Measurements from ENCODE around the gene THNSL1. TPM values are rescaled to one million over a fixed set of nuclear protein-coding genes. Genes with fewer than 3 reads are reported as not detected.

THNSL1 gene
- total RNA-seq, 1 experiment from 2014 or later: 5.5 TPM

- TF ChIP-seq ZSCAN18 (CRISPR knock-in tag; IDR thresholded peaks at IDR 0.05) (no peak), MAX (CRISPR knock-in tag; IDR thresholded peaks at IDR 0.05) (no peak), MLX (CRISPR knock-in tag; IDR thresholded peaks at IDR 0.05) (no peak)
These were observed 31.5 kb upstream of the THNSL1 start (continued) for GRCh38 chr10:24984906-24985305.

GRCh38 chr10:24988831-24989640 lies 27.4 kb upstream of the THNSL1 start:
- Mint-ChIP-seq H3K36me3 (no peaks in the 10 kb centered on the region), H3K27ac (no peak overlapping the region), H3K4me1 (no peaks in the 10 kb centered on the region), H3K27me3 (ENCODE audit: low read depth) (no peaks in the 10 kb centered on the region; the same call in 1 of the 2 replicates), H3K9me3 (no peaks in the 10 kb centered on the region), H3K4me3 (no peak overlapping the region)
- ATAC-seq (no peak), DNase-seq (ENCODE audit: low spot score) (no peak)
- CTCF ChIA-PET: no interaction called here
- TF ChIP-seq TEAD1 (CRISPR knock-in tag; IDR thresholded peaks at IDR 0.05): no peak
- no peak for TF ChIP-seq KAT7 (CRISPR knock-in tag; IDR thresholded peaks at IDR 0.05; ENCODE audit: borderline replicate concordance)
- TF ChIP-seq IRF2 (CRISPR knock-in tag; IDR thresholded peaks at IDR 0.05; ENCODE audit: borderline replicate concordance, low read depth): no peak
- no peak for TF ChIP-seq USF1 (CRISPR knock-in tag; IDR thresholded peaks at IDR 0.05)
- TF ChIP-seq NFYB (CRISPR knock-in tag; conservative IDR thresholded peaks at IDR 0.05; ENCODE audit: low read depth): no peak
- no peak for TF ChIP-seq ATF3 (CRISPR knock-in tag; conservative IDR thresholded peaks at IDR 0.05)
- TF ChIP-seq ESRRA (CRISPR knock-in tag; IDR thresholded peaks at IDR 0.05; ENCODE audit: borderline replicate concordance): no peak
- no peak for TF ChIP-seq NFATC4 (CRISPR knock-in tag; IDR thresholded peaks at IDR 0.05)
- no peak for TF ChIP-seq ERG (CRISPR knock-in tag; IDR thresholded peaks at IDR 0.05)
- no peak for TF ChIP-seq ARID4B (CRISPR knock-in tag; IDR thresholded peaks at IDR 0.05; ENCODE audit: borderline replicate concordance)
- TF ChIP-seq USF2 (CRISPR knock-in tag; IDR thresholded peaks at IDR 0.05): no peak
- TF ChIP-seq CREM (CRISPR knock-in tag; IDR thresholded peaks at IDR 0.05): no peak
- no peak for TF ChIP-seq GABPB1 (CRISPR knock-in tag; IDR thresholded peaks at IDR 0.05)
- TF ChIP-seq AR (CRISPR knock-in tag; IDR thresholded peaks at IDR 0.05): no peak
- TF ChIP-seq GRHL2 (CRISPR knock-in tag; IDR thresholded peaks at IDR 0.05; ENCODE audit: insufficient replicate concordance, severe bottlenecking): no peak
- POLR2A ChIA-PET: no interaction called here

Measured in WTC11 (cell line).